GM18505 (cell line): ENCODE data around the gene ASIP.
"Not testable (repeated sequence)": the region's sequence is repeated elsewhere in the genome, so short reads cannot be mapped to it uniquely, and the experiment has no call there.

Experiments used
- ATAC-seq: cut with Tn5 transposase; IDR thresholded peaks from one replicate; pipeline ENCODE4 v1.9.1; 2021; ENCODE audit not compliant: unreplicated experiment
- POLR2A ChIP-seq: IDR thresholded peaks from 4 replicates; pipeline ENCODE4 v1.6.1; 2011; ENCODE audit warnings: borderline replicate concordance; ENCODE audit not compliant: insufficient read depth, insufficient read length; ENCODE audit errors: extremely low read depth

The ASIP gene

GRCh38 chr20:34290471-34290870 lies 49.2 kb downstream of the ASIP start:
- ATAC-seq, result no peak
- no peak for TF ChIP-seq POLR2A

DNA sequence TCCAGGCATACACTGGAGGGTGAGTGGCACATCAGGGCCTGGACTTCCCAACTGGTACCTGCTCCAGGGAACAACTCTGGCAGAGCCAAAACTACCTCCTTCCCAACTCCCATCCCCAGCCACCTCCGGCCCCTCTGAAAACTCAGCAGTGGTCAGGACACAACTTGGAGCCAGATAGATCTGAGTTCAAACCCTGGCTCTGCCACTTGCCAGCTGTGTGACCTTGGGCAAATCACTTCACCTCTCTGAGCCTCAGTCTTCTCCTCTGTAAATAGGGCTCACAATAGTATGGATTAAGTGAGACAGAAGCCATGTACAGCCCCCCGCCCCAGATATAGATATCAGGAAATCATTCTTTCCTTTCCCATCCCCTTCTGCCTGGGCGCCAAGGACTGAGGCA lies 51.3 kb downstream of the ASIP start:
- no peak for ATAC-seq

DNA sequence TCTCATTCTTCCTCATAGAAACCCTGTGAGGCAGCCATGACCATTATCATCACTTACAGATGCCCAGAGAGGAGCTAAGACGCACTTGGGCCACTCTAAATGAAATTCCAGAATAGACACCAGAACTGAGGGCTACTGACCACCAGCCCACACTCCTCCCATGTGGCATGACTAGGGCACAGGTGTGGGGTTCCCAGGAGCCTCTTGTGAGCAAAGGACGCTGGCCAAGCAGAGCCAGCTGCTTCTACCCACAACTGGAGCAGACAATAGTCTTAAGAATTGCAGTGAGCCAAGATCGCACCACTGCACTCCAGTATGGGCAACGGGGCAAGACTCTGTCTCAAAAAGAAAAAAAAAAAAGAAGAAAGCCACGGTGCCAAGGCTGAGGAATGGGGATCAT lies 51.9 kb downstream of the ASIP start:
- no peak for ATAC-seq
- TF ChIP-seq POLR2A, result no peak

More for the DNA sequence above, 51.3 kb downstream of the ASIP start:
- no peak for TF ChIP-seq POLR2A

DNA sequence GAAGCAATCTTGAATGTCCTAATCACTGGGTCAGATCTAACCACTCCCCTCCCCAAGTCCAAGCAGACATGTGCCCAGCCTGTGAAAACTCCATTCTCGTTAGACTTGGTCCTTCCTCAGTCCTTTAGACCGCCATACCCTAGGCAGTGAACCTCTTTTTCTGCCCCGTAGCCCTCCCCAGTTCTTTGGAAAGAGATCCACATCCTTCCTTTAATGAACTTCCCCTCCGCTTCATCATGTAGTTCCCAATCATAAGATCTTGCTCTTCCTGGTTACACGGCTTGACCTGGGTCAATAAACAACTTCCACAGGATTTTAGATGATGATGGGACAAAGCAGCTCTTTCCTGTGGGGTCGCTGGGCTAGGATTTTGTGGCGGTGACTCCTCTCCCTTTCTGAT lies 52.4 kb downstream of the ASIP start:
- TF ChIP-seq POLR2A, result no peak
- ATAC-seq, result no peak

DNA sequence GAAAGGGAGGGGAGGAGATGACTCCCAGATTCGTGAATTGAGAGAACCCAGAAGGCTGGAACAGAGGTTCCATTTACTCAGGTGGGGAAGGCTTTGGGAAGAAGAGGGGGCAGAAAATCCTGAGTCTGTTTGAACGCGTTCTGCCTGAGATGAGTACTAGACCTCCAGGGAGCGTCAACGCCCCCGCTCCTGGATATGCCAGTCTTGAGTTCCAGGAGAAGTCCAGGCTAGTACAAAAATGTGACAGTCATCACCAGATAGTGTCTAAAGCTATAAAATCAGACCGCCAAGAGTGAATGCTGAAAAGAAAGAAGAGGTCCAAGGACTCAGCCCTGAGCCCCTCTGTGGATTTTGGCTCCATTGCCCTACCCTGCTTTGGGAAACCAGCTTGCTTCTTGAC lies 53.3 kb downstream of the ASIP start:
- no peak for TF ChIP-seq POLR2A
- ATAC-seq, result no peak

GRCh38 chr20:34295284-34295683 lies 54.1 kb downstream of the ASIP start:
- TF ChIP-seq POLR2A, result no peak
- no peak for ATAC-seq

DNA sequence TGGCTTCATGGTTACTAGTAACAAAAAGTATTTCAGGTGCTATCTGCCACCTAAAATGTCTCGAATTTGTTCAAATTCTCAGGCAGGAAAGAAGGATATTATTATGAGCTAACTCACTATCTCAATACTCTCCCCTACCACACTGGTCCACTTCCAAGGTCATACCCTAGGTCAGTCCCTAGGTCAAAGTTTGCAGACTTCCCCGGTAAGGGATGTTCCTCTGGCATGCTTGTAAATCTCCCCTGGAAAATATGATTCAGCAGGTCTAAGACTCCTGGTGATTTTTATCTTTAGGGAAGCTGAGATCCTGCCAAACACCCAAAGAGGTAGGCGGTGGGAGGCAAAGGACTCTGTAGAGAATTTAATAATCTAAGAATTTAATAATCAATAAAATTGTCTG lies 55.2 kb downstream of the ASIP start:
- ATAC-seq, result no peak
- TF ChIP-seq POLR2A, result no peak

DNA sequence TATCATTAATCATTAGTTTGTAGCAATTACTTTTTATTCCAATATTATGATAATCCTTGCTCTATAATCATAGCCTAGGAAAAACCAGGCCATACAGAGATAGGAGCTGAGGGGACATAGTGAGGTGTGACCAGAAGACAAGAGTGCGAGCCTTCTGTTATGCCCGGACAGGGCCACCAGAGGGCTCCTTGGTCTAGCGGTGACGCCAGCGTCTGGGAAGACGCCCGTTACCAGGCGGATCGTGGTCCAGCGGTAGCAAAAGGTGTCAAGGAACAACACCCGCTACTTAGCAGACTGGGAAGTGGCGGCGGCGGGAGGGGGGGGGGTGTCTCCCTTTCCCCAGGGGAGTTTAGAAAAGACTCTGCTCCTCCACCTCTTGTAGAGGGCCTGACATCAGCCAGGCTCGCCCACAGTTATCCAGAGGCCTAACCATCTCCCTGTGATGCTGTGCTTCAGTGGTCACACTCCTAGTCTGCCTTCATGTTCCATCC lies 57.1 kb downstream of the ASIP start:
- not testable (repeated sequence) for ATAC-seq

- TF ChIP-seq POLR2A, result no peak
- no peak for ATAC-seq
Observed at GRCh38 chr20:34299556-34300255, 58.5 kb downstream of the ASIP start.

- no peak for ATAC-seq
Observed at GRCh38 chr20:34300256-34300806, 59.1 kb downstream of the ASIP start.

GRCh38 chr20:34300809-34301586 lies 59.8 kb downstream of the ASIP start:
- ATAC-seq, result no peak
- no peak for TF ChIP-seq POLR2A

More at GRCh38 chr20:34300256-34300806, 59.1 kb downstream of the ASIP start:
- no peak for TF ChIP-seq POLR2A

- TF ChIP-seq POLR2A, result no peak
- ATAC-seq, result no peak
Observed at GRCh38 chr20:34301587-34302311, 60.5 kb downstream of the ASIP start.

GRCh38 chr20:34302312-34302722 lies 61.1 kb downstream of the ASIP start:
- TF ChIP-seq POLR2A, result no peak
- ATAC-seq, result no peak

DNA sequence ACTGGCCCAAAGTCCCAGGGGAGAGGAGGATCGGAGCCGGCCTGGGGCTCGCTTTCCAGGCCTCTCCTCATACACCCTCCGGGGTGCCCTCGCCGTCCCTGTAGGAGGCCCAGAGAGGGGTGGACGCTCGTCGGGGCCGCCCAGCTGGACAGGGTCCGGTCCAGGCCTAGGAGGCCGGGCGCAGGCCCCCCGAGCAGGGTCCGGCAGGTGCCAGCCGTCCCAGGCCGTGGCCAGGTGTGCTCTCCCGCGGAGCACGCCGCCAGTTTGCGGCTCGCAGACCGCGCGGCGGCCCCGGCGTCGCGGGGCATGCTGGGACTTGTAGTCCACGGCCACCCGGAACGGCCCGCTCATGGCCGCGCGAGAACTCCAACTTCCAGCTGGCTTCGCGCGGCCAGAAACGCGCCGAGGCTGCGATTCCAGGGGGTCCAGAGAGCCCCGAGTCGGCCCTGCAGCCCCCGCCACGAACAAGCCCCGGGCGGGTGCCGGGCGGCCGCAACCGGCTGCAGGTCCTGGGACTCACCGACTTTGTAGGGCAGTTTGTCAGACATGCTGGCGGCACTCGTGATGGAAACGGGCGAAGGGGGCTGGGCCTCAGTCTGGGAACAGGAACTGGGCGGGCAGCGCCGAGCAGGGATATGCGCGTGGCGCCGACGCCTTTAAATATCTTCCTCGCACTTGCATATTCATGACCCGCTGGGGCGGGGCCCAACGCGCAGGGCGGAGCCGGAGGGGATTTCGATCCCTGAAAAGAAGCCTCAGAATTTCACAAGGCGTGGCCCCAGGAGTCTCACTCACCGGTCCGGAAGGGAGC lies 61.7 kb downstream of the ASIP start, which contains the start of gene AHCY:
Gene AHCY, minus strand, starts transcription at position 633 of the 811 bp plus-strand sequence. Its CDS starts 85 bp downstream, at position 548.
- peak; percentile 84 for ATAC-seq
- peak; percentile 75 for TF ChIP-seq POLR2A
